DND-41 (cell line): ENCODE results near the gene ADCY7.

Experiments
- ATAC-seq: fragments of 200-7000 bp; cut with Tn5 transposase; 3 replicates; pipeline ENCODE4 v1.9.1; 2021; ENCODE audit warnings: low read depth; ENCODE audit not compliant: insufficient read depth
- DNase-seq: peaks from one replicate; pipeline ENCODE4 v3.0.0-alpha.2; 2020
- H2AFZ ChIP-seq: 2 replicates; pipeline ENCODE4 v1.6.0; 2012; ENCODE audit warnings: low read depth, low read length
- H3K27ac ChIP-seq: 2 replicates; pipeline ENCODE4 v1.5.1; 2012; ENCODE audit warnings: low read length, inconsistent platforms
- H3K27me3 ChIP-seq: fragments of 200-600 bp; sonication (generic); 2 replicates; pipeline ENCODE4 v1.6.0; 2012; ENCODE audit warnings: low read length, mild to moderate bottlenecking, inconsistent platforms; ENCODE audit not compliant: insufficient read depth, poor library complexity
- H3K36me3 ChIP-seq: 2 replicates; pipeline ENCODE4 v1.5.1; 2012; ENCODE audit warnings: low read length, inconsistent platforms; ENCODE audit not compliant: insufficient read depth
- H3K4me1 ChIP-seq: 2 replicates; pipeline ENCODE4 v1.5.1; 2012; ENCODE audit warnings: mild to moderate bottlenecking, low read length; ENCODE audit not compliant: insufficient read depth
- H3K4me2 ChIP-seq: 2 replicates; pipeline ENCODE4 v1.6.0; 2012; ENCODE audit warnings: mild to moderate bottlenecking, moderate library complexity, low read length, inconsistent platforms; ENCODE audit not compliant: insufficient read depth
- H3K4me3 ChIP-seq, 2 experiments: fragments of 200-600 bp in 1 of 2; shearing (Covaris generic) in 1 of 2; 2 replicates each; pipeline ENCODE4 v1.5.1; 2012 to 2016; ENCODE audit warnings: inconsistent platforms in 2 of 2, low read length in 2 of 2, mild to moderate bottlenecking in 2 of 2, low read depth in 1 of 2, moderate library complexity in 1 of 2
- H3K79me2 ChIP-seq: 2 replicates; pipeline ENCODE4 v1.6.0; 2012; ENCODE audit warnings: low read length, inconsistent platforms; ENCODE audit not compliant: insufficient read depth
- H3K9ac ChIP-seq: 2 replicates; pipeline ENCODE4 v1.6.0; 2012; ENCODE audit warnings: low read depth, mild to moderate bottlenecking, inconsistent platforms, low read length, moderate library complexity
- H3K9me3 ChIP-seq: 2 replicates; pipeline ENCODE4 v1.5.1; 2012; ENCODE audit warnings: low read length, moderate library complexity, mild to moderate bottlenecking, inconsistent platforms; ENCODE audit not compliant: insufficient read depth, severe bottlenecking
- H4K20me1 ChIP-seq: 2 replicates; pipeline ENCODE4 v1.6.0; 2012; ENCODE audit warnings: low read length; ENCODE audit not compliant: insufficient read depth
- CTCF ChIP-seq: IDR thresholded peaks from 2 replicates; pipeline ENCODE4 v1.5.1; 2012; ENCODE audit warnings: borderline replicate concordance, low read length, moderate library complexity, mild to moderate bottlenecking; ENCODE audit not compliant: poor library complexity, severe bottlenecking; ENCODE audit errors: extremely low read depth
- EZH2 ChIP-seq: IDR thresholded peaks from 3 replicates; pipeline ENCODE4 v1.6.1; 2012; ENCODE audit warnings: borderline replicate concordance, low read depth, mild to moderate bottlenecking, moderate library complexity, low read length, inconsistent platforms; ENCODE audit not compliant: severe bottlenecking

ADCY7 gene

GRCh38 chr16:50261160-50261706 lies 5.1 kb upstream of the ADCY7 start:
- Histone ChIP-seq H3K9ac (no peak overlapping the region), H3K4me3 (no peak overlapping the region), H3K27me3 (peaks cover 17% of the 10 kb centered on the region), H3K9me3 (no peaks in the 10 kb centered on the region), H3K27ac (no peak overlapping the region), H2AFZ (no peak overlapping the region), H4K20me1 (peaks cover 9% of the 10 kb centered on the region; the same call in 1 of the 2 replicates), H3K79me2 (no peaks in the 10 kb centered on the region), H3K36me3 (no peaks in the 10 kb centered on the region), H3K4me1 (peaks cover 18% of the 10 kb centered on the region), H3K4me2 (no peak overlapping the region)
- ATAC-seq = no peak
- no peak for DNase-seq
- TF ChIP-seq EZH2 (no peak), CTCF (no peak)

- no peak overlapping the region for H3K9ac ChIP-seq
- TF ChIP-seq CTCF = no peak
- no peak for TF ChIP-seq EZH2
- H3K79me2 ChIP-seq = no peaks in the 10 kb centered on the region
- H3K9me3 ChIP-seq = no peaks in the 10 kb centered on the region
- peaks cover 24% of the 10 kb centered on the region for H3K4me1 ChIP-seq
- no peak overlapping the region for H3K4me2 ChIP-seq
- H4K20me1 ChIP-seq = peaks cover 9% of the 10 kb centered on the region; the same call in 1 of the 2 replicates
- no peak overlapping the region for H3K4me3 ChIP-seq
- no peak for DNase-seq
- H3K36me3 ChIP-seq = no peaks in the 10 kb centered on the region
- no peak for ATAC-seq
- H3K27ac ChIP-seq = no peak overlapping the region
- peaks cover 17% of the 10 kb centered on the region for H3K27me3 ChIP-seq
- H2AFZ ChIP-seq = no peak overlapping the region
These were observed 4.6 kb upstream of the ADCY7 start for GRCh38 chr16:50261707-50262235.

GRCh38 chr16:50263060-50263909 lies 3.1 kb upstream of the ADCY7 start:
- H2AFZ ChIP-seq = no peak overlapping the region
- H3K79me2 ChIP-seq = no peaks in the 10 kb centered on the region
- ATAC-seq (no peak), DNase-seq (no peak)
- peaks cover 38% of the 10 kb centered on the region for H3K4me1 ChIP-seq
- TF ChIP-seq CTCF = no peak
- TF ChIP-seq EZH2 = no peak
- H3K9ac ChIP-seq = no peak overlapping the region
- H3K4me3 ChIP-seq = no peak overlapping the region
- no peaks in the 10 kb centered on the region for H3K36me3 ChIP-seq
- no peak overlapping the region for H3K4me2 ChIP-seq
- peaks cover 12% of the 10 kb centered on the region for H3K27me3 ChIP-seq
- H4K20me1 ChIP-seq = peaks cover 9% of the 10 kb centered on the region; the same call in 1 of the 2 replicates
- H3K27ac ChIP-seq = no peak overlapping the region
- no peaks in the 10 kb centered on the region for H3K9me3 ChIP-seq
